HG03558 (cell line): ENCODE data around the gene PRXL2B.
"Not testable (repeated sequence)": the region's sequence is repeated elsewhere in the genome, so short reads cannot be mapped to it uniquely, and the experiment has no call there.

Source experiments
- ATAC-seq: cut with Tn5 transposase; IDR thresholded peaks from one replicate; pipeline ENCODE4 v1.9.1; 2021; ENCODE audit warnings: moderate number of reproducible peaks; ENCODE audit not compliant: unreplicated experiment; ENCODE audit errors: extremely low read depth

PRXL2B gene

DNA sequence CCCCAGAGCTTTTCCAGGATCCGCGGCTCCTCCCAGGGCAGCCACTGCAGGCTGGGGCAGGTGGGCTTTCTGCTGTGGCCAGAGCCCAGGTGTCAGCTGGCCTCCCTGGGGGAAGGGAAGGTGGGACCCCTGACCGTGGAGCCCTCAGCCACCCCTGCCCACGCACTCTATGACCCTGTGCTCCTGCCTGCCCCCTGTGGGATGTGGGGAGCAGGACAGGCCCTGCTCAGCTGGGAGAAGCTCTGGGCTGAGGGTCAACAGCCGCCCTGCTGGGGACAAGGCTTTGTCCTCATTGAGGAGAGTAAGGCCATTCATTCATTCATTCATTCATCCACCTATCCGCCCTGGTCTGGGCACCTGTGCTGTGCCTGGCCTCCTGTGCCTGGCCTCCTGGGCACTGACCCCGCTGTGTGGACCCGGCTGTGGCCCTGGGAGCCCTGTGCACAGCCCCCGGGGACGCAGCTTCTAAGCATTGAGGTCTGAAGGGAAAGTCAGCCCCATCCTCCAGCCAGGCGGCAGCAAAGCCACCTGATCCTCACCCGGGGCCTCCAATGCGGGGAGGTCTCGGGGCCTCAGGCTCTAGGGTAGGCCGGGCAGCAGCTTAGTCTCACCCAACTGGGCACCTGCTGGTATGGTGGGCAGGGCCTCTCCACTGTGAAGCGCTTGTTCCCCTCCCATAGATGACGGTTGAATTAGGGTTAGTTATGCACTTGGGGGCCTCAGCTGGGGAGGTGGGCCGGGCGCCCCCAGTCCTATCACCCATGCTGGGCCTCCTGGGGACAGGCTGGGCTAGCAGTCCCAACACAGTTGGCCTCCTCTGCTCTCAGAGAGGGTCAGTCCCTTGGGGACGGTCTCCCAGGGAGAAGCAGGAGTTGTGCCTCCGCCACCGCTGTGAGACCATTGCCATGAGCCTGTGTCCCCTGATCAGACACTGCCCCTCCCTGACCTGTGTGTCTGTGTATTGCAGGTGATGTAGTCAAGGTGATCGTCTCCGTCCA, 24.4 kb upstream of the PRXL2B start:
- no peak for ATAC-seq

DNA sequence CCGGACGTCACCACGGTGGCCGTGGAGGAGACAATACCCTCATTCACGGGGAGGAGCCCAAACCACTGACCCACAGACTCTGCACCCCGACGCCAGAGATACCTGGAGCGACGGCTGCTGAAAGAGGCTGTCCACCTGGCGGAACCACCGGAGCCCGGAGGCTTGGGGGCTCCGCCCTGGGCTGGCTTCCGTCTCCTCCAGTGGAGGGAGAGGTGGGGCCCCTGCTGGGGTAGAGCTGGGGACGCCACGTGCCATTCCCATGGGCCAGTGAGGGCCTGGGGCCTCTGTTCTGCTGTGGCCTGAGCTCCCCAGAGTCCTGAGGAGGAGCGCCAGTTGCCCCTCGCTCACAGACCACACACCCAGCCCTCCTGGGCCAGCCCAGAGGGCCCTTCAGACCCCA, 23.4 kb upstream of the PRXL2B start:
- ATAC-seq = no peak

DNA sequence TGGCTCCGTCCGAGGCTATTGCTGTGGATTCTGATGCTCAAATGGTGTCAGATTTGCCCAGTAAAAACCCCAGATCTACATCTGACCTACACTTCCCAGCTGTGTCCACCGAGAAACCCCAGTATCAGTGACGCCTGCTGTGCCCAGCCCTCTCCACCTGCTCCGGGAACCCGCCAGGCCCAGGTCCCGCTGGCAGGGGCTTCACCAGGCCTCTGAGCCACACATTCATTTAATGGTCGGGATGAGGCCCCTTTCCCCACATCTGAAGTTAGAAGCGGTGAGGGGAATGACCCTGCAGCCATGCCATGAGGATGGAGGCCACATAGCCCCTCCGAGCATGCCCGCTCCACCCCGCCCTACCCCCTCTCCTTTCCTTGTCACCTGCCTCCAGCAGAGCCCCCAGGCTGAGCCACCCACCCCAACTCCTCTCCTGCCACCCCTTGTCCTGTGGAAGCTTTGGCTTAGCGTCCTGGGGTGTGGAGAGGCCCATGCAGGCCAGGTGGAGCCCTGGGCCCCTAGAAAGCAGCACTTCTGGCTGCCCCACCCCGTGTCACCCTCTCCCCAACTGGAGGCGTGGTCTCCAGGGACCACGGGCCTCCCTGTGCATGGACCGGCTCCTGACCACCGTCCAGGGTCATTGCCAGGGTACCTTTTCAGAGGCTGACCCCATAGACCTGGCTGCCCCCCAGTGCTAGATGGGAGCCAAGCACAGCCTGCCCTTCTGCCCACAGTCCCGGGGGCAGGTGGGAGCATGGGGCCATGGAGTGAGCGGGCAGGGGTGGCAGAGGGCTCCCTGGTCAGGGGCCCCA, 22.4 kb upstream of the PRXL2B start:
- no peak for ATAC-seq

GRCh38 chr1:2564815-2565374, 21.7 kb upstream of the PRXL2B start:
- no peak for ATAC-seq

DNA sequence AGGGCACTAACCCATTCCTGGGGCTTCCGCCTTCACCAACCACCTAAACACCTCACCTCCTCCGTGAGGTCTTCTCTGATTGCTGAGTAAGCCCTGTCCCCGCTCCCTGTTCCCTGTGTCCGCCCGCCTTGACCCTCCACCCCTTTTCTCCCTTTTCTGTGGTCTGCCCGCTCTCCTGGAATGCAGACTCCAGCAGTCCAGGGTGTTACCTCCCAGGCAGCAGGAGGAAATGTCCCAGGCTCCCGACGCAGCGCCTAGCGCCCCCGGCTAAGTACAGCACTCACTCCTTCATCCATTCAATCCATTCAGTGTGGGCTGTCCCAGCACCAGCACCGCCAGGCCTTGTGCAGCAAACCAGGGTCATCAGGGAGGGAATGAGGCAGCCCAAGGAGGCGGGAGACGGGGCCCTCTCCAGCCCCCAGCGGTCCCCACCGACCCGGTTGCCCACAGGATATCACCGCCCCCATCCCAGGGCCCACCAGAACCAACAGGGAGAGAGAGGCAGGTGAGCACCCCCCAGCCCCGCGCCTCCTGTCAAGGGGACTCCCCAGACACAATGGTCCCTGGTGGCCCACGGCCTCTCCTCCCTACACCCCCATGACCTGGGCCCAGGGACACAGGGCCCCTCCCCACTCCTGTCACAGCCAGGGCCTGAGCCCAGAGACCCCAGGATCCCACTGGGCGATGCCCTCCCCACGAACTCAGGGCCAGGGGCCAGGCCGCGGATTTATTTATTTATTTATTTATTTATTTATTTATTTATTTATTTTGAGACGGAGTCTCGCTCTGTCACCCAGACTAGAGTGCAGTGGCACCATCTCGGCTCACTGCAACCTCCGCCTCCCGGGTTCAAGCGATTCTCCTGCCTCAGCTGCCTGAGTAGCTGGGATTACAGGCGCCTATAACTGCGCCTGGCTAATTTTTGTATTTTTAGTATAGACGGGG, 20.2 kb upstream of the PRXL2B start:
- no peak for ATAC-seq

DNA sequence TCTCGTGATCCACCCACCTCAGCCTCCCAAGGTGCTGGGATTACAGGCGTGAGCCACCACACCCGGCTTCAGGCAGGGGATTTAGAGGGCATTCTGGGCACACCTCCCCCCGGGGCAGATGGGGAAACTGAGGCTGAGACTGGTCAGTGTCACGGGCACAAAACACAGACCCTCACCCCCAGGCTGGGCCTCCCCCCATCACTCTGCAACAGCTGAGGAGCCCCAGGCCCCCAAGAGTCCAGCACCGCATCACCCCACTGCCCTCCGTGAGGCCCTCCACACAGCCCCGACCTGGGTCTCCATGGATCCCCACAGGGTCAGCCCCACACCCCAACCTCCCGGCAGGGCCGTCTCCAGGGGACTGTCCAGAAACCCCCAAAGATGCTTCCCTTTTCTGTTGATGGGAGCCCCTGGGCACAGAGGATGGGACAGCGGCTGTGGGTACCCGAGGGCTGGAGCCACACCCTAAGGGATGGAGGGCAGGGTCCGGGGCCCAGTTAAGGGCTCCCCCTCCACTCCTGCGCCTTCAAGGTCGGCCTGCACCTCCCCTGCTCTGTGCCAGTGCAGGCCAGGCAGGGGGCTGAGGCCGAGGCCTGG, 19.4 kb upstream of the PRXL2B start:
- no peak for ATAC-seq

- not testable (repeated sequence) for ATAC-seq
Measured at GRCh38 chr1:2568187-2568816, 18.3 kb upstream of the PRXL2B start.

- no peak for ATAC-seq
Measured at GRCh38 chr1:2569060-2569459, 17.5 kb upstream of the PRXL2B start.

DNA sequence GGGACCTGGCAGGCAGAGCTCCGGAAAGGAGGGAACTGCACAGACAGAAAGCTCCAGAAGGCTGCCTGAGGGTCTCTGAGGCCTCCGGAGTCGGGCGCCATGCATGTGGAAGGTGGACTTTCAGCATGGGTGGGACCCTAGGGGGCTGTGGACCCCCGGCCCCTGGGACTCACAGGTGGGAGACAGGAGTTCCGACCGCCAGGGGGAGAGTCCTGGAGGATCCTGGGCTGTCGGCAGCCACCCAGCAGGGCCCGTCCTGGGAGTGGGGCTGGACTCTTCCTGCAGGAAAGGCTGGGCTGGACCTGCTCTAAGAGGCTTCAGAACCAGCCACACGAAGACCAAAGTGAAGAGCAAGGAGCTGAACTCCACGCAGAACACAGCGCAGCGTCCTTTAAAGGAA, 16.9 kb upstream of the PRXL2B start:
- not testable (repeated sequence) for ATAC-seq

DNA sequence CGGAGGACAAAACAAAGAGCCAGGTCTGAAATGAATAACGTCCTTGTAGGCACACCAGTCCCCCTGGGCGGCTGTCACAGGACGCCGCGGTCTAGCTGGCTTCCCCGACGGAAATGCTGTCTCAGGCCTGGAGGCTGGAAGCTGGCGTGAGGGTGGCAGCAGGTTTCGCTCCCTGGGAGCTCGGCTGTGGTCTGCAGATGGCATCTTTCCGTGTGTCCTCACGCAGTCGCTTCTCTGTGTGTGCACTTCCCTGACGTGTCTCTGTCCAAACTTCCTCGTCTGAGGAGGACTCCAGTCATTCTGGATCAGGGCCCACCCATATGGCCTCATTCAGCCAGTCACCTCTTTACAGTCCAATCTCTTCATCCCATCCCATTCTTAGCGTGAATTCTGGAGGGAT, 16.2 kb upstream of the PRXL2B start:
- no peak for ATAC-seq

DNA sequence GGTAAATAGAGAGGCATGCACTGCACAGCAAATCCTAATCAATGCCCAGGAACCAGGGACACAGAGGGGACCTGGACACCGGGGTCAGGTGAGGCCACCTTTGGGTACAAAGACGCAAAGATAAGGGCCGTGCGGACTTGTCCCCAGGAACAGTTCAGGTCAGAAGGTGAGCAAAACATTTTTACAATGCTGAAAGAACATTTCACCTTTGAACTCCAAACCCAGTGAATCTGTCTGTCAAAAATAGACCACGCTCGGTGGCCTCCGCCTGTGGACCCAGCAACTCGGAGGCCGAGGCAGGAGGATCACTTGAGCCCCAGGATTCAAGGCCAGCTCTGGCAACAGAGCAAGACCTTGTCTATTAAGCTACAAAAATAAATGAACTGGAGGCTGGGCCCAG, 15.2 kb upstream of the PRXL2B start:
- no peak for ATAC-seq

DNA sequence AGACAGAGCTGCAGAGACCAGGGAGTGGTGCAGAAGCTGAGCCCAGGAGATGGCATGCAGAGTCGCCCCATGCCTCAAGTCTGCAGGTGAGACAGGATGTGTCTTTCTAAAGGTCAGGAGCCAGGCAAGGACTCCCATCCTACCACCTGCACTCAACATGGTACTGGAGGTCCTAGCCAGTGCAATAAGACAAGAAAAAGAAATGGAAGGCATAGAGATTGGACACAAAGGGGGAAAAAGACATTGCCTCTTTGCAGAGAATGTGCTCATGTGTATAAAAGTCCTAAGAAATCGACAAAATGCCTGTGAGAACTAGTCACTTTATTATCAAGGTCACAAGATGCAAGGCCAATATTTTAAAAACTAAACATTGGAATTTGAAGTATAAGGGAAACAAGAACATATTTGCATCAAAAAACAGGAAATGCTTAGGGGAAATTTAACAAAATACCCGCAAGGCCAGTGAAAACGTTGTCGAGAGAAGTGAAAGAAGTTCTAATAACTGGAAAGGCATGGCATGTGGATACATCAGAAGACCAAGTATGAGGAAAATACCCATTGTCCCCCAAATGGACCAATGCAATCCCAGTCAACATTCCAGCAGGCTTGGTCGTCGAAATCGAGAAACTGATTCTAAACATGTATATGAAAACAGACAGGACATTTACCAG, 13.2 kb upstream of the PRXL2B start:
- no peak for ATAC-seq

DNA sequence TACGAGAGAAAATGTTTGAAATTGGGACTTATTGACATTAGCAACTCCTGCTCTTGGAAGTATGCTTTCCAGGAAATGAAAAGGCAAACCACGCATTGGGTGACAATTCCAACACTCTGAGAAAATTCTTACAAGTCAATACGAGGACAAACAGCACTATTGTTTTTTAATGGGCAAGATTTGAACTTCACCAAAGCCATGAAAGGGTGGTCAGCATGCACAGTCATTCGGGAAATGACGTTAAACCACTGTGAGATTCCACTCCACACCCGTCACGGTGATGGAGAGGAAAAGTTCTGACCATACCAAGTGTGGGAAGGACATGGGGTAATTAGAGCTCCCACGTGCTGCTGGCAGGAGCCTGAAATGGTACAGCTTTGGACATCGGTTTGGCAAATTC, 12.2 kb upstream of the PRXL2B start:
- ATAC-seq = no peak

DNA sequence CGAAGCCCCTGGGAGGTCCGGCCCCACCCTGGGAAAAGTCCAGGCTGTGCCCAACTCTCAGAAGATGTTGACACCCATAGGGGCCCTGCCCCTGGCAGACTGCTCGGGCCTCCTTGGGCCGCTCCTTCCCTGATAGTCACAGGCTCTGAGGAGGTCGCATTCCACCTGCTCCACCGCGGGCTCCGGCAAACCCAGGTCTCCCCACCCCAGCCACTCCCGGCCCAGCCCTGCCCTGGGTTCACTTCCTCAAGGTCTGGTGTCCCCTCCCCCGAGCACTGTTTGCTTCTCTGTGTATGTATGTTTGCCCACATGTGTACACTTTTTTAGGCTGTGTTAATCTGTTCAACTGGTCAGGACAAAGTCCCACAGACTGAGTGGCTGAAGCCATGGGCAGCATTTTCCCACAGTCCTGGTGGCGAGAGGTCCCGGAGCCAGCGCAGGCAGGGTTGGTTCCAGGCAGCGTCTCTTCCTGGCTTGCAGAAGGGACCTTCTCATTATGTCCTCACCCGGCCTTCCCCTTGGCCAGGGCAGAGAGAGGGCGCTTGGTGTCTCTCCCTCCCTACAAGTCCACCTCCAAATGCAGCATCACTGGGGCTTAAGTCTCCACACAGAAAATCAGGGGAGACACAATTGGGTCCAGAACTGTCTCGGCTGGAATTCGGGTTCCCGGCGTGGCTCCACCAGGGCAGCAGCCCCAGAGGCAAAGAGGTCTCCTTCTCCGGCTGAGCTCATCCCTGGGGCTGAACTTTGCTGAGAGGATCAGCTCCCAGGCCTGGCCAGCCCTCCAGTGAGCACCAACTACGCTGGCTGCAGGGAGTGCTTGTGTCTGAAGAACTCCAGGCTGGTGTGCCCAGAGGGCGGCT, 10.5 kb upstream of the PRXL2B start:
- no peak for ATAC-seq

DNA sequence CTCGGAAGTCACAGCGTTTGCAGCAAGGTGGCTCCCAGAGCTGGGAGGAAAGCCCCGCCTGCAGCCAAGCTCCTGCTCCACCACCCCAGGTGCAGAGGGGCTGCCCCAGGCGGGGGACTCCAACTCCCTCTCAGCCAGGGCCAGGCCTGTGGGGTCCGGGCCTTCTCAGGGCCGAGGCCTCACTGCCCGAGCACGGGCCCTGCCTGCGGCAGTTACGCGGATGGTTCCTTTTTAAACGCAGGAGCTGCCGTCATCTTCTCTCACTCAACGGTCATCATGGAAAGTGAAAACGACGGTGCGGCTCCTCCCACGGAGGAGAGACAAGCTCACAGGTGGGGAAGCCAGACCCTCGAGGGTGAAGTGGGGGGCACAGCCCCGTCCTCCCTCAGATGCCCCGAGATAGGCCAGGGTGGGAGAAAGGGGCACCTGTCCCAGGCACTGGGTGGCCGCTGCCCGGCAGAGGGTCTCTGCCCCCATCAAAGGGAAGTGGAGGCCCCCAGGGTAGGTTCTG, 9.0 kb upstream of the PRXL2B start:
- not testable (repeated sequence) for ATAC-seq

DNA sequence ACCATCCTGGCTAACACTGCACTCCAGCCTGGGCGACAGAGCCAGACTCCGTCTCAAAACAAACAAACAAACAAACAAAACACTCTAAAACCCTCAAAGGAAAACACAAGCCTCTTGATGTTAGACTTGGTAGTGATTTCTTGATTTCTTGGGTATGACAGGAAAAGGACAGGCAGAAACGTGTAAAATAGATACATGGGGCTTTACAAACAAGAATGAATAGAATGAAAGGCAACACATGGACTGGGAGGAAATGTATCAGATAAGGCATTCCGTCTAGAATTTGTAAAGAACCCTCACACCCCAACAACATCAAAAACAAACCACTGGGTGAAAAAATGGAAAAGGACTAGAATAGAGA, 7.8 kb upstream of the PRXL2B start:
- ATAC-seq = no peak

DNA sequence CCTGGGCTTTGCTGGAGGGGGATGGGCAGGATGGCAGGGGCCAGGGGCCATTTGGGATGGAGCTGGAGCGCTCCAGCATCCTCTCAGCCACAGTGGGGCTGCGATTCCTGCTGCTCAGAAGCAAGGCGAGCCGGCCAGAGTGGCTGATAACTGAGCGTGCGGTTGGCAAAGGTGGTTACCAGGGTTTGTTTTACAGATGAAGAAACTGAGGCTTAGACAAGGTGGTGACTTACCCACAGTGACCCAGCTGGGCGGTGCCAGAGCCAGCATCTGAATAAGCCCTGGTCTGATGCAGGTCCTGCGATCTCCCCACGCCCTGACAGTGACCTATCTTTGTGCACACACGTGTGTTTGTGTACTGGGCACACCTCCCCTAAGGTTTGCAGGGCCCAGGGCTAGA, 5.9 kb upstream of the PRXL2B start:
- no peak for ATAC-seq
